GM12878 (cell line): Measurements from ENCODE around the gene PRR5L. TPM values are rescaled to one million over a fixed set of nuclear protein-coding genes. Genes with fewer than 3 reads are reported as not detected.
A peak's percentile ranks its signal among the peaks of the same experiment; 100 is the strongest.

Experiments
- ATAC-seq: fragments of 200-7000 bp; cut with Tn5 transposase; 3 replicates; pipeline ENCODE4 v1.9.1; 2020; ENCODE audit warnings: mild to moderate bottlenecking, moderate library complexity
- BruUV-seq: library from RNA; stranded (reverse); fragments of 400-500 nt; replicated peaks from 2 replicates; lab custom pipeline; 2021; lab: Mats Ljungman, UMichigan
- CTCF ChIA-PET: fragments of 300-600 bp; sonication (Branson Sonifier 250); formaldehyde crosslinking; extraction: SDS; loops from one replicate; lab custom pipeline; 2021; ENCODE audit warnings: inconsistent platforms; lab: Yijun Ruan, JAX
- POLR2A ChIA-PET: fragments of 350-600 bp; formaldehyde crosslinking; extraction: SDS; loops from one replicate; lab custom pipeline; 2021; ENCODE audit warnings: inconsistent platforms; lab: Charles Lee
- RAD21 ChIA-PET: fragments of 300-600 bp; sonication (Branson Sonifier 250); formaldehyde crosslinking; loops from one replicate; lab custom pipeline; 2023; ENCODE audit warnings: antibody characterized with exemption; ENCODE audit not compliant: unreplicated experiment; lab: Charles Lee
- SMC1A ChIA-PET: fragments of 300-600 bp; sonication (Branson Sonifier 250); formaldehyde crosslinking; loops from one replicate; lab custom pipeline; 2023; ENCODE audit not compliant: unreplicated experiment, uncharacterized antibody; lab: Charles Lee
- DNase-seq: peaks from one replicate; pipeline ENCODE4 v3.0.0-alpha.2; 2011; ENCODE audit warnings: low read depth, low spot score
- FAIRE-seq: peaks from 3 replicates; lab custom pipeline; 2011; peaks lifted over from hg19 to GRCh38; lab: Jason Lieb, UNC
- H2AFZ ChIP-seq: 2 replicates; pipeline ENCODE4 v1.6.0; 2011; ENCODE audit warnings: low read depth, low read length, control low read depth; ENCODE audit not compliant: control insufficient read depth
- H3K27ac ChIP-seq: 2 replicates; pipeline ENCODE4 v1.5.1; 2011; ENCODE audit warnings: control low read depth; ENCODE audit not compliant: control insufficient read depth, insufficient read depth
- H3K27me3 ChIP-seq, 2 experiments: replicated peaks in 1 of 2; 2 replicates each; pipeline versions ENCODE4 v1.6.0 to v1.6.1; 2011; ENCODE audit warnings: low read length in 1 of 2; ENCODE audit not compliant: control insufficient read depth in 2 of 2, insufficient read depth in 2 of 2
- H3K36me3 ChIP-seq, 2 experiments: 2 replicates each; pipeline ENCODE4 v1.5.1; 2011; ENCODE audit warnings: low read length in 1 of 2; ENCODE audit not compliant: control insufficient read depth in 2 of 2, insufficient read depth in 2 of 2
- H3K4me1 ChIP-seq: 2 replicates; pipeline ENCODE4 v1.6.1; 2011; ENCODE audit warnings: mild to moderate bottlenecking, low read length, moderate library complexity, mixed read lengths; ENCODE audit not compliant: control insufficient read depth, insufficient read depth
- H3K4me2 ChIP-seq: 2 replicates; pipeline ENCODE4 v1.6.0; 2011; ENCODE audit warnings: control low read depth; ENCODE audit not compliant: control insufficient read depth, insufficient read depth
- H3K4me3 ChIP-seq: fragments of 200-600 bp; sonication (generic); 2 replicates; pipeline ENCODE4 v1.5.1; 2016
- H3K79me2 ChIP-seq: 2 replicates; pipeline ENCODE4 v1.6.0; 2011; ENCODE audit warnings: low read length; ENCODE audit not compliant: control insufficient read depth, insufficient read depth
- H3K9ac ChIP-seq: 2 replicates; pipeline ENCODE4 v1.8.0; 2011; ENCODE audit warnings: low read length, control low read depth, mixed read lengths; ENCODE audit not compliant: control insufficient read depth, insufficient read depth
- H3K9me3 ChIP-seq: replicated peaks from 3 replicates; pipeline ENCODE4 v1.5.1; 2011; ENCODE audit warnings: mild to moderate bottlenecking, low read length; ENCODE audit not compliant: control insufficient read depth, insufficient read depth
- H4K20me1 ChIP-seq: 2 replicates; pipeline ENCODE4 v1.6.0; 2011; ENCODE audit not compliant: control insufficient read depth, insufficient read depth
- ATF3 ChIP-seq: IDR thresholded peaks from 2 replicates; pipeline ENCODE4 v1.6.1; 2011; ENCODE audit warnings: low read depth, mild to moderate bottlenecking, low read length, moderate library complexity, borderline replicate concordance; ENCODE audit errors: extremely low read depth
- BCL11A ChIP-seq: IDR thresholded peaks from 2 replicates; pipeline ENCODE4 v1.6.1; 2011; ENCODE audit warnings: low read depth, low read length
- BCL3 ChIP-seq: IDR thresholded peaks from 2 replicates; pipeline ENCODE4 v1.6.1; 2011; ENCODE audit warnings: borderline replicate concordance, low read depth, mild to moderate bottlenecking, moderate library complexity, low read length; ENCODE audit not compliant: insufficient read depth, poor library complexity, severe bottlenecking
- DPF2 ChIP-seq: fragments of 450-650 bp; IDR thresholded peaks from 2 replicates; pipeline ENCODE4 v1.6.1; 2017; ENCODE audit warnings: mild to moderate bottlenecking
- ESRRA ChIP-seq: IDR thresholded peaks from 2 replicates; pipeline ENCODE4 v1.6.1; 2012; ENCODE audit warnings: mild to moderate bottlenecking, low read length, improper control_type of control experiment
- PKNOX1 ChIP-seq: fragments of 450-650 bp; IDR thresholded peaks from 2 replicates; pipeline ENCODE4 v1.6.1; 2016; ENCODE audit warnings: mild to moderate bottlenecking
- RAD51 ChIP-seq: fragments of 450-650 bp; IDR thresholded peaks from 2 replicates; pipeline ENCODE4 v1.6.1; 2016; ENCODE audit warnings: moderate library complexity, mild to moderate bottlenecking, inconsistent platforms
- SIN3A ChIP-seq: IDR thresholded peaks from 2 replicates; pipeline ENCODE4 v1.6.1; 2012; ENCODE audit warnings: low read depth, low read length, improper control_type of control experiment
- SMC3 ChIP-seq: IDR thresholded peaks from 2 replicates; pipeline ENCODE4 v1.6.1; 2011; ENCODE audit warnings: low read length, improper control_type of control experiment, borderline replicate concordance
- ZNF217 ChIP-seq: fragments of 450-650 bp; IDR thresholded peaks from 2 replicates; pipeline ENCODE4 v1.6.1; 2017; ENCODE audit warnings: antibody characterized with exemption, mild to moderate bottlenecking
- WGBS: methylation state at CpG from one replicate; pipeline ENCODE4 v1.1.6; 2016; ENCODE audit warnings: low lambda C conversion rate; ENCODE audit not compliant: insufficient replicate concordance, insufficient coverage; ENCODE audit errors: missing lambda C conversion rate; 5-methylcytosine and 5-hydroxymethylcytosine counted together
- in situ Hi-C: fragments of 300-500 bp; cut with MboI; formaldehyde crosslinking; loops from 9 replicates; pipeline ENCODE4 v1.14.3; 2018; ENCODE audit warnings: mixed read lengths
- intact Hi-C: fragments of 100-400 bp; cut with micrococcal nuclease; formaldehyde crosslinking; loops from one replicate; pipeline ENCODE4 v1.14.2; 2022; ENCODE audit not compliant: unreplicated experiment
- polyA plus RNA-seq, 11 experiments: library from polyadenylated mRNA; depleted of rRNA in 4 of 11; unstranded in 6 of 11; stranded (reverse) in 5 of 11; fragments of >200 nt; fragmentation: Nextera tagmentation in 4 of 11; fragmentation: Illumina TruSeq in 1 of 11; extraction: Ambion mirVana in 4 of 11; extraction: Trizol in 1 of 11; gene quantifications; 1 replicate in 1 of 11; 2 replicates in 10 of 11; pipeline versions ENCODE4 v1.2.1 to v1.2.3, GENCODE V29; 2011 to 2016; ENCODE audit warnings: inconsistent platforms in 2 of 11, missing spikeins in 2 of 11, low read depth in 1 of 11
- total RNA-seq, 4 experiments: library from RNA; depleted of rRNA in 3 of 4; stranded (reverse); fragments of >200 nt in 3 of 4; fragmentation: Illumina TruSeq in 1 of 4; extraction: Trizol in 1 of 4; gene quantifications; 2 replicates each; pipeline versions ENCODE4 v1.2.1 to v1.2.3, GENCODE V29; 2013 to 2021

PRR5L gene
- total and polyA plus RNA-seq, 10 of the 15 experiments (the other 5 are each of a cell fraction or from before 2014, with no cell fraction given): 0.11 to 4.2 (median 0.67) TPM; not detected in 1

GRCh38 chr11:36356201-36356600, 60.1 kb downstream of the PRR5L start (continued):
- TF ChIP-seq BCL3: peak; percentile 20
- TF ChIP-seq DPF2: 0 out of 2 replicates have a peak, but pooled peaks have one; percentile 30
- TF ChIP-seq BCL11A: 0 out of 2 replicates have a peak, but pooled peaks have one; percentile 5
- no peak for TF ChIP-seq ESRRA
- no peak for TF ChIP-seq SMC3
- no peak for TF ChIP-seq RAD51
- TF ChIP-seq ATF3: no peak
- no peak for TF ChIP-seq ZNF217

GRCh38 chr11:36357831-36358230, 61.7 kb downstream of the PRR5L start:
- no peaks in the 10 kb centered on the region for H3K9me3 ChIP-seq
- intact Hi-C loops: no loop called here
- no peak for FAIRE-seq
- RAD21 ChIA-PET: interaction anchor here (1.0 kb wide), 1 partner anchor 68 kb away, joined by 3 read pairs; no protein-coding TSS in a partner anchor
- peak; percentile 64 for TF ChIP-seq PKNOX1
- TF ChIP-seq SIN3A: no peak
- TF ChIP-seq, all 136 proteins: peak for 1
- no peak overlapping the region for H3K4me3 ChIP-seq
- ChIA-PET CTCF (interaction anchor here (0.8 to 2.2 kb wide), 5 partner anchors 10 to 135 kb away, joined by 3 to 9 read pairs (median 6); no protein-coding TSS in a partner anchor), SMC1A (interaction anchor here (1.4 kb wide), 1 partner anchor 51 kb away, joined by 4 read pairs; no protein-coding TSS in a partner anchor), POLR2A (no interaction called here)
- H3K36me3 ChIP-seq: no peaks in the 10 kb centered on the region
- BruUV-seq: no TSS peak
- H3K27me3 ChIP-seq: no peaks in the 10 kb centered on the region
- peaks cover 58% of the 10 kb centered on the region for H3K4me1 ChIP-seq
- H4K20me1 ChIP-seq: no peaks in the 10 kb centered on the region
- H3K9ac ChIP-seq: no peak overlapping the region
- H2AFZ ChIP-seq: no peak overlapping the region
- no peaks in the 10 kb centered on the region for H3K79me2 ChIP-seq
- WGBS: 25% methylated on average over 2 of the region's 2 CpGs
- no peak overlapping the region for H3K4me2 ChIP-seq
- DNase-seq (no peak), ATAC-seq (no peak)
- H3K27ac ChIP-seq: no peak overlapping the region
- in situ Hi-C loops: no loop called here
